K562 (cell line): ENCODE measurements around the gene KPNA1. TPM values are rescaled to one million over a fixed set of nuclear protein-coding genes. Genes with fewer than 3 reads are reported as not detected.

ENCODE experiments used
- ATAC-seq: fragments of 200-7000 bp; cut with Tn5 transposase; 3 replicates; pipeline ENCODE4 v1.9.1; 2020; ENCODE audit warnings: moderate library complexity
- BruUV-seq: library from RNA; stranded (reverse); fragments of 400-500 nt; replicated peaks from 2 replicates; lab custom pipeline; 2021; lab: Mats Ljungman, UMichigan
- CTCF ChIA-PET: fragments of 300-600 bp; formaldehyde crosslinking; extraction: SDS; loops from one replicate; lab custom pipeline; 2021; ENCODE audit warnings: low intra/inter-chr PET ratio; lab: Yijun Ruan, JAX
- POLR2A ChIA-PET: fragments of 300-600, 350-650 bp; sonication (Branson Sonifier 250); formaldehyde crosslinking; extraction: SDS; loops from one replicate; lab custom pipeline; 2021; ENCODE audit warnings: antibody characterized with exemption, inconsistent platforms; lab: Yijun Ruan, JAX
- DNase-seq, 4 experiments: peaks; one replicate each; pipeline versions ENCODE4 v3.0.0 to v3.0.0-alpha.2; 2011 to 2018; ENCODE audit warnings: low spot score in 3 of 4, mixed read lengths in 3 of 4; ENCODE audit errors: extremely low read depth in 1 of 4
- FAIRE-seq: peaks from 2 replicates; lab custom pipeline; 2011; peaks lifted over from hg19 to GRCh38; lab: Jason Lieb, UNC
- H2AFZ ChIP-seq: 2 replicates; pipeline ENCODE4 v1.6.0; 2011; ENCODE audit warnings: low read depth, low read length, control low read depth, inconsistent platforms
- H3K27ac ChIP-seq: fragments of 200-600 bp; 3 replicates; pipeline ENCODE4 v1.8.0; 2011; ENCODE audit warnings: low read depth, mild to moderate bottlenecking, control low read depth, inconsistent platforms, low read length, moderate library complexity, mixed read lengths; ENCODE audit errors: extremely low read depth
- H3K27me3 ChIP-seq, 2 experiments: fragments of 300-600 bp in 1 of 2; 2 replicates in 1 of 2; 3 replicates in 1 of 2; pipeline versions ENCODE4 v1.6.0 to v1.8.0; 2011; ENCODE audit warnings: inconsistent platforms in 2 of 2, low read length in 2 of 2, mild to moderate bottlenecking in 1 of 2, mixed read lengths in 1 of 2, moderate library complexity in 1 of 2; ENCODE audit not compliant: control insufficient read depth in 2 of 2, insufficient read depth in 2 of 2
- H3K36me3 ChIP-seq: fragments of 300-600 bp; 3 replicates; pipeline ENCODE4 v1.8.0; 2011; ENCODE audit warnings: mild to moderate bottlenecking, low read length, inconsistent platforms; ENCODE audit not compliant: control insufficient read depth, insufficient read depth
- H3K4me1 ChIP-seq, 2 experiments: fragments of 200-600 bp in 1 of 2; replicated peaks in 1 of 2; 2 replicates in 1 of 2; 3 replicates in 1 of 2; pipeline versions ENCODE4 v1.5.1 to v1.8.0; 2011; ENCODE audit warnings: inconsistent platforms in 2 of 2, low read length in 2 of 2, mild to moderate bottlenecking in 1 of 2, mixed read lengths in 1 of 2, moderate library complexity in 1 of 2; ENCODE audit not compliant: control insufficient read depth in 2 of 2, insufficient read depth in 2 of 2
- H3K4me2 ChIP-seq: 2 replicates; pipeline ENCODE4 v1.6.1; 2011; ENCODE audit warnings: low read length, control low read depth, inconsistent platforms, mixed read lengths; ENCODE audit not compliant: insufficient read depth
- H3K4me3 ChIP-seq: fragments of 200-600 bp; sonication (generic), shearing (Covaris generic); 2 replicates; pipeline ENCODE4 v1.5.1; 2016; ENCODE audit warnings: control low read depth, inconsistent platforms
- H3K79me2 ChIP-seq: fragments of 200-600 bp; 3 replicates; pipeline ENCODE4 v1.8.0; 2011; ENCODE audit warnings: low read length, inconsistent platforms; ENCODE audit not compliant: control insufficient read depth, insufficient read depth
- H3K9ac ChIP-seq, 2 experiments: 2 replicates each; pipeline versions ENCODE4 v1.6.0 to v1.6.1; 2011; ENCODE audit warnings: low read depth in 2 of 2, low read length in 2 of 2, control low read depth in 1 of 2, inconsistent platforms in 1 of 2, mild to moderate bottlenecking in 1 of 2, mixed read lengths in 1 of 2; ENCODE audit not compliant: insufficient read depth in 1 of 2
- H3K9me1 ChIP-seq: one replicate; pipeline ENCODE4 v1.6.0; 2011; ENCODE audit warnings: inconsistent platforms, mild to moderate bottlenecking, low read length, moderate library complexity; ENCODE audit not compliant: control insufficient read depth, insufficient read depth
- H3K9me3 ChIP-seq: replicated peaks from 2 replicates; pipeline ENCODE4 v1.5.1; 2011; ENCODE audit warnings: low read depth, low read length, inconsistent platforms; ENCODE audit not compliant: control insufficient read depth, insufficient read depth
- H4K20me1 ChIP-seq: replicated peaks from 2 replicates; pipeline ENCODE4 v1.6.1; 2011; ENCODE audit warnings: low read length, inconsistent platforms, mixed read lengths; ENCODE audit not compliant: control insufficient read depth, insufficient read depth
- BRD9 ChIP-seq: fragments of 450-650 bp; IDR thresholded peaks from 2 replicates; pipeline ENCODE4 v1.6.1; 2018; ENCODE audit warnings: low read depth; ENCODE audit not compliant: partially characterized antibody
- FOXK2 ChIP-seq, 2 experiments: fragments of 450-650 bp; IDR thresholded peaks in 1 of 2; conservative IDR thresholded peaks in 1 of 2; 2 replicates each; pipeline ENCODE4 v1.6.1; 2016; ENCODE audit warnings: low read depth in 2 of 2, mild to moderate bottlenecking in 1 of 2
- RBM39 ChIP-seq: fragments of 200-400 bp; formaldehyde crosslinking; optimal IDR thresholded peaks from 2 replicates; pipeline ENCODE3; 2018; ENCODE audit warnings: low read depth, low read length
- RFX7 ChIP-seq: fragments of 250-450 bp; sonication (Bioruptor Pico); IDR thresholded peaks from 2 replicates; pipeline ENCODE4 v1.5.1; 2021; ENCODE audit warnings: mild to moderate bottlenecking
- RUNX1 ChIP-seq: sonication (generic); IDR thresholded peaks from 2 replicates; pipeline ENCODE4 v1.6.1; 2016; ENCODE audit warnings: antibody characterized with exemption, low read depth
- YY1 ChIP-seq, 3 experiments: IDR thresholded peaks; 2 replicates each; pipeline ENCODE4 v1.6.1; 2011; ENCODE audit warnings: low read length in 2 of 3, mild to moderate bottlenecking in 2 of 3, moderate library complexity in 2 of 3, borderline replicate concordance in 1 of 3, control low read depth in 1 of 3, low read depth in 1 of 3; ENCODE audit not compliant: insufficient read depth in 3 of 3, insufficient replicate concordance in 2 of 3, control insufficient read depth in 1 of 3, insufficient read length in 1 of 3; ENCODE audit errors: extremely low read depth in 1 of 3
- ZNF324 ChIP-seq: fragments of 250-450 bp; sonication (Bioruptor Pico); IDR thresholded peaks from 2 replicates; pipeline ENCODE4 v1.4.0; 2020; ENCODE audit warnings: mild to moderate bottlenecking
- WGBS: fragments of 100-300 bp; shearing (Covaris generic); methylation state at CpG from one replicate; pipeline ENCODE4 v1.1.6; 2016; ENCODE audit warnings: low coverage, mixed read lengths; ENCODE audit not compliant: insufficient coverage; ENCODE audit errors: missing lambda C conversion rate; 5-methylcytosine and 5-hydroxymethylcytosine counted together
- in situ Hi-C: fragments of 300-500 bp; cut with MboI; formaldehyde crosslinking; loops from 4 replicates; pipeline ENCODE4 v1.15.0; 2018; ENCODE audit warnings: inconsistent platforms, mixed read lengths
- intact Hi-C: fragments of 100-400 bp; cut with micrococcal nuclease; formaldehyde crosslinking; loops from 2 replicates; pipeline ENCODE4 v1.14.2; 2022
- polyA plus RNA-seq, 8 experiments: library from polyadenylated mRNA; depleted of rRNA in 4 of 8; stranded (reverse) in 5 of 8; unstranded in 3 of 8; fragments of >200 nt; fragmentation: Nextera tagmentation in 2 of 8; fragmentation: Illumina TruSeq in 1 of 8; extraction: Ambion mirVana in 2 of 8; extraction: Trizol in 1 of 8; gene quantifications; 2 replicates each; pipeline versions ENCODE4 v1.2.1 to v1.2.3, GENCODE V29; 2011 to 2014; ENCODE audit warnings: inconsistent platforms in 1 of 8, missing spikeins in 1 of 8
- total RNA-seq, 7 experiments: library from RNA; depleted of rRNA in 6 of 7; stranded (reverse); fragments of >200 nt in 6 of 7; fragmentation: Illumina TruSeq in 2 of 7; extraction: Trizol in 2 of 7; gene quantifications; 2 replicates each; pipeline versions ENCODE4 v1.2.1 to v1.2.3, GENCODE V29; 2011 to 2021; ENCODE audit warnings: low replicate concordance in 1 of 7

The KPNA1 gene
- total and polyA plus RNA-seq, 9 of the 15 experiments (the other 6 are each of a cell fraction or from before 2014, with no cell fraction given) = 9.3 to 53.8 (median 33.5) TPM

- Histone ChIP-seq H2AFZ (peak overlapping the region; percentile 92), H3K9me1 (no peaks in the 10 kb centered on the region), H3K27ac (peak overlapping the region; percentile 90), H3K4me2 (peak overlapping the region; percentile 90), H3K79me2 (peaks cover 45% of the 10 kb centered on the region), H3K4me3 (peak overlapping the region; percentile 60), H3K9ac (peak overlapping the region; percentile 87 to 90), H3K36me3 (peaks cover 19% of the 10 kb centered on the region; the same call in 2 of the 3 replicates), H3K27me3 (no peaks in the 10 kb centered on the region), H3K9me3 (no peaks in the 10 kb centered on the region), H3K4me1 (peaks cover 0 to 4% of the 10 kb centered on the region in 2 experiments; a peak in 2 of 5 replicates), H4K20me1 (no peaks in the 10 kb centered on the region)
- WGBS = 3% methylated on average over 13 of the region's 14 CpGs
- ChIA-PET CTCF (no interaction called here), POLR2A (interaction anchor here (1.0 to 1.8 kb wide), 2 partner anchors 12 to 14 kb away, joined by 4 to 6 read pairs; no protein-coding TSS in a partner anchor)
- intact Hi-C loops (no loop called here), in situ Hi-C loops (no loop called here)
- no peak for FAIRE-seq
- DNase-seq = peak in 1 of 4 experiments; percentile 10
- no TSS peak for BruUV-seq
- TF ChIP-seq RFX7 (CRISPR knock-in tag) = no peak
- TF ChIP-seq FOXK2 (conservative IDR thresholded peaks at IDR 0.05 in 1 of 2, IDR thresholded peaks at IDR 0.05 in 1 of 2; ENCODE audit: low read depth in 2 of 2) = no peak
- TF ChIP-seq RUNX1 = no peak
- no peak for TF ChIP-seq ZNF324 (CRISPR knock-in tag)
- peak in 1 of 3 experiments; percentile 30 for TF ChIP-seq YY1 (IDR thresholded peaks at IDR 0.05; ENCODE audit: borderline replicate concordance in 1 of 3, control insufficient read depth in 1 of 3, extremely low read depth in 1 of 3, insufficient read depth in 3 of 3, insufficient read length in 1 of 3, insufficient replicate concordance in 2 of 3, low read depth in 1 of 3, low read length in 2 of 3)
- no peak for TF ChIP-seq BRD9
- no peak for TF ChIP-seq RBM39
- ATAC-seq = peak; percentile 33
These were observed 97.8 kb downstream of the KPNA1 start for GRCh38 chr3:122416966-122417365.
